Measurements from ENCODE around the gene AMN.

GRCh38 chr14:102937331-102938175 is 15.1 kb downstream of the AMN start:
- TF ChIP-seq EP300 (IDR thresholded peaks at IDR 0.05) (no peak), POLR2AphosphoS5 (IDR thresholded peaks at IDR 0.05) (no peak)
- TF ChIP-seq, protein P1, sequence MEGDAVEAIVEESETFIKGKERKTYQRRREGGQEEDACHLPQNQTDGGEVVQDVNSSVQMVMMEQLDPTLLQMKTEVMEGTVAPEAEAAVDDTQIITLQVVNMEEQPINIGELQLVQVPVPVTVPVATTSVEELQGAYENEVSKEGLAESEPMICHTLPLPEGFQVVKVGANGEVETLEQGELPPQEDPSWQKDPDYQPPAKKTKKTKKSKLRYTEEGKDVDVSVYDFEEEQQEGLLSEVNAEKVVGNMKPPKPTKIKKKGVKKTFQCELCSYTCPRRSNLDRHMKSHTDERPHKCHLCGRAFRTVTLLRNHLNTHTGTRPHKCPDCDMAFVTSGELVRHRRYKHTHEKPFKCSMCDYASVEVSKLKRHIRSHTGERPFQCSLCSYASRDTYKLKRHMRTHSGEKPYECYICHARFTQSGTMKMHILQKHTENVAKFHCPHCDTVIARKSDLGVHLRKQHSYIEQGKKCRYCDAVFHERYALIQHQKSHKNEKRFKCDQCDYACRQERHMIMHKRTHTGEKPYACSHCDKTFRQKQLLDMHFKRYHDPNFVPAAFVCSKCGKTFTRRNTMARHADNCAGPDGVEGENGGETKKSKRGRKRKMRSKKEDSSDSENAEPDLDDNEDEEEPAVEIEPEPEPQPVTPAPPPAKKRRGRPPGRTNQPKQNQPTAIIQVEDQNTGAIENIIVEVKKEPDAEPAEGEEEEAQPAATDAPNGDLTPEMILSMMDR (IDR thresholded peaks at IDR 0.05) = no peak

All from gastroesophageal sphincter (tissue), 3 donors.